ENCODE measurements around the gene GOPC.

GOPC gene

DNA sequence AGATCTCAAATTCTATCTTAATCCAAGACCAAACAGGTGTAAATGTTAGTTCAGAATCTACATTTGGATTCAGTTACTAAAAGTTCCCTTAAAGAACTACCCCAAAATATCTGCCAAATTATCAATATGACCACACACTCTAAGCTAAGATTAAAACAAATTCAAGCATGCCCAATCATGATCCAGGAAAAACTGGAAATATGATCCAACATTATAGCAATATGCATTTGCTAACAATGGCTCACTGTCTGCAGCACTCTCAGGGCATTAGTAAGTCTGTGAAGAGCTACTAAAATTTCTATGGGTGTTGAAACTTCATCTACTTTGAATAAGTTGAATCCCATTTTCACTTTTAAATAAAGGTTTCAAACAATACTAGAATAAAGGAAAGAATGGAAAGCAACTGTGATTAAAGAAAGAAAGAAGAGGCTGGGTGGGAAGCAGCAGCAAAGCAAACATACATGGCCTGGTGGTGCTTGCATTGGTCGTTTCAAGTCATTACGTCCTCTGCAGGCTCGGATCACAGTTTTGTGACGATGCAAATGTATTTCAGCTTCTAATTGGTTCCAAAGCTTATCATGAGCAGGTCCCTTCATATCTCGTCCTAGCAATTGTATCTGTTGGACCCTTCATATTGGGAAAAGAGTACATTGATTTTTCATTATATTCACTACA, 29.2 kb downstream of the GOPC start:
- no peak overlapping the region for H3K4me3 ChIP-seq (ENCODE audit: low read depth, low read length)
- TF ChIP-seq, protein P1, sequence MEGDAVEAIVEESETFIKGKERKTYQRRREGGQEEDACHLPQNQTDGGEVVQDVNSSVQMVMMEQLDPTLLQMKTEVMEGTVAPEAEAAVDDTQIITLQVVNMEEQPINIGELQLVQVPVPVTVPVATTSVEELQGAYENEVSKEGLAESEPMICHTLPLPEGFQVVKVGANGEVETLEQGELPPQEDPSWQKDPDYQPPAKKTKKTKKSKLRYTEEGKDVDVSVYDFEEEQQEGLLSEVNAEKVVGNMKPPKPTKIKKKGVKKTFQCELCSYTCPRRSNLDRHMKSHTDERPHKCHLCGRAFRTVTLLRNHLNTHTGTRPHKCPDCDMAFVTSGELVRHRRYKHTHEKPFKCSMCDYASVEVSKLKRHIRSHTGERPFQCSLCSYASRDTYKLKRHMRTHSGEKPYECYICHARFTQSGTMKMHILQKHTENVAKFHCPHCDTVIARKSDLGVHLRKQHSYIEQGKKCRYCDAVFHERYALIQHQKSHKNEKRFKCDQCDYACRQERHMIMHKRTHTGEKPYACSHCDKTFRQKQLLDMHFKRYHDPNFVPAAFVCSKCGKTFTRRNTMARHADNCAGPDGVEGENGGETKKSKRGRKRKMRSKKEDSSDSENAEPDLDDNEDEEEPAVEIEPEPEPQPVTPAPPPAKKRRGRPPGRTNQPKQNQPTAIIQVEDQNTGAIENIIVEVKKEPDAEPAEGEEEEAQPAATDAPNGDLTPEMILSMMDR (IDR thresholded peaks at IDR 0.05; ENCODE audit: borderline replicate concordance, insufficient read depth, low read depth, low read length): no peak

DNA sequence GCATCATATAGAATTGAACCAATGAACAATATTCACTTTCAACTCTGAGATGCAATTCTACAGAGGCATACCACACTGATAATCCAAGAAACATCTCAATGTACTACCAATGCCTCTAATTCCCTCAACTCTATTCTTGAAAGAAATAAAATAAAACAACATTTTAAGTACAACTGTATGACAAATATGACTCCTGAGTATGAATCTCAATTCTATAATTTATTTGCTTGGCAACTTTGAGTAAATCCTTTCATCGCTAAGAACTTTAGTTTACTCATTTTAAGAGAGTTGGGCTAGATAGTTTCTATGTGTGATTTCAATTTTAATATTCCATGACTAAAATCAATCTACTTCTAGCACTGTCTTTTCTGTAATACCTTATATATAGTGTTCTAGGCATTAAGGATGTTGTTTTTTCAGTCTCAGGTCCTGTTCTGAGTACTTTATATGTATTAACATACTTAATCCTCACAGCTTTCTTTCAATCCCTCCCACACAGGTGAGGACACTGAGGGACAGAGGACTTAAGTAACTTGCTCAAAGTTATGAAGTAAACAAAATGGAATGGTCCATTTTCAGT, 33.4 kb downstream of the GOPC start:
- TF ChIP-seq, protein P1 (IDR thresholded peaks at IDR 0.05; ENCODE audit: borderline replicate concordance, insufficient read depth, low read depth, low read length): no peak

DNA sequence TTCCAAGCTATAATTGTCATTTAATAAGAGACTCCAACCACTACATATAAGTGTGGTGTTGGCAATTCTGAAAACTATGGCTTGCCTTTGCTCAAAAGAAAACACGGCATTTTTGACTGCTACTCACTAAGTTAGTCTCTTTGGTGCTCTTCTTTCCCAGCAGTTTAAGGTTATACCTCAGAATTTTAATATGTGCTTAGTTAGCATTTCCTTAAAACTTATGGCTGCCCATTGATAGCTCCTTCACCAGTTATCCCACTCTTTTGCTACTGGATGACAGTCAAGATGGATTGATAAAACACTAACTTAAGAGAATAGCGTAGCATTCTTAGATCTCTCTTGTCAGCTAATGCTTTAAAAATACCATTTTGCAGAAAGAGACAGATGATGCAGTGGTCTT, 34.1 kb downstream of the GOPC start:
- H3K4me3 ChIP-seq (ENCODE audit: low read depth, low read length): no peak overlapping the region
- TF ChIP-seq, protein P1 (IDR thresholded peaks at IDR 0.05; ENCODE audit: borderline replicate concordance, insufficient read depth, low read depth, low read length): no peak

More for the DNA sequence above, 33.4 kb downstream of the GOPC start:
- no peak overlapping the region for H3K4me3 ChIP-seq (ENCODE audit: low read depth, low read length)

- TF ChIP-seq, protein P1 (IDR thresholded peaks at IDR 0.05; ENCODE audit: borderline replicate concordance, insufficient read depth, low read depth, low read length): no peak
- no peak overlapping the region for H3K4me3 ChIP-seq (ENCODE audit: low read depth, low read length)
These were observed 37.6 kb downstream of the GOPC start for GRCh38 chr6:117564681-117565080.

- H3K4me3 ChIP-seq (ENCODE audit: low read depth, low read length): no peak overlapping the region
- TF ChIP-seq, protein P1 (IDR thresholded peaks at IDR 0.05; ENCODE audit: borderline replicate concordance, insufficient read depth, low read depth, low read length): no peak
These were observed 41.2 kb downstream of the GOPC start for GRCh38 chr6:117561128-117561527.

- no peak overlapping the region for H3K4me3 ChIP-seq (ENCODE audit: low read depth, low read length)
- TF ChIP-seq, protein P1 (IDR thresholded peaks at IDR 0.05; ENCODE audit: borderline replicate concordance, insufficient read depth, low read depth, low read length): no peak
These were observed 43.0 kb downstream of the GOPC start for GRCh38 chr6:117559299-117559698.

GRCh38 chr6:117558818-117559217, 43.5 kb downstream of the GOPC start:
- TF ChIP-seq, protein P1 (IDR thresholded peaks at IDR 0.05; ENCODE audit: borderline replicate concordance, insufficient read depth, low read depth, low read length): no peak

More at GRCh38 chr6:117558818-117559217, 43.5 kb downstream of the GOPC start:
- no peak overlapping the region for H3K4me3 ChIP-seq (ENCODE audit: low read depth, low read length)
